ENCODE measurements around the gene CCDC201.

DNA sequence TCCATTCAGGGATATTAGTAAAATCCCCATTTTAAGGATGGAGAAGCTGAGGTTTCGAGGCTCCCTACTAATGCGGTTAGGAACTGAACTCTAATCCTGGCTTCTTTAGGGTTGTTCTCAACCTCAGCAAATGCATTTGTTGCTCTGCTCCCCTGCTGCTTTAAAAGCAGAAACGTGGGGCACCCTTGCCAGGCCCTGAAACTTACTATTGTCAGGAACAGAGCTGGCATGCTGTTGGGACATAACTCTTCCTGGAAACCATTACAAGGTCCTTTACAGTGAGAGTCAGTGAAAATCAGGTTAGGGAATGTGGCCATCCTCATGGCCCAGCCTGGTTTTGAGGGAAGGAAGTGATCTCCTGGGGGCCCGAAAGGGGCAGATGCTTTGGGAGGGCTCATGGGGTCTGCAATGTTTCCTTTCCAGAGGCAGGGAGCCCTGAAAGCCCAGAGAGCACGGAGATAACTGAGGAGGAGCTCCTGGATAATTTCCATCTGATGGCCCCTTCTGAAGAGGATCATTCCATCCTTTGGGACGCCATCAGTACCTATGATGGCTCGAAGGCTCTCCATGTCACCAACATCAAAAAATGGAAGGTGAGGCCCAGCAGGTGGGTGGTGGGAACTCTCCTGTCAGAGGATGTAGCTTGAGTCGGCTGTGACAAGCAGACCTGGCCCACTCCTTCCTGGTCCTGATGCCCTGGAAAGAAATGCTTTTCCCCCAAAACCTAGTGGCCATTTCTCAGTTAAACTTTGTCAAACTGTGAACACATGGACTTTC lies 17.4 kb upstream of the CCDC201 start:
- TF ChIP-seq EZH2 (IDR thresholded peaks at IDR 0.05) (no peak), POLR2AphosphoS5 (IDR thresholded peaks at IDR 0.05; ENCODE audit: borderline replicate concordance, low read depth, low read length) (no peak)
